HG03039 (cell line): ENCODE data around the gene FNBP1.
A peak's percentile ranks its signal among the peaks of the same experiment; 100 is the strongest.
"Not testable (repeated sequence)": the region's sequence is repeated elsewhere in the genome, so short reads cannot be mapped to it uniquely, and the experiment has no call there.

Experiments
- ATAC-seq: cut with Tn5 transposase; IDR thresholded peaks from one replicate; pipeline ENCODE4 v1.9.1; 2021; ENCODE audit warnings: mild to moderate bottlenecking, moderate library complexity; ENCODE audit not compliant: unreplicated experiment

FNBP1 gene

DNA sequence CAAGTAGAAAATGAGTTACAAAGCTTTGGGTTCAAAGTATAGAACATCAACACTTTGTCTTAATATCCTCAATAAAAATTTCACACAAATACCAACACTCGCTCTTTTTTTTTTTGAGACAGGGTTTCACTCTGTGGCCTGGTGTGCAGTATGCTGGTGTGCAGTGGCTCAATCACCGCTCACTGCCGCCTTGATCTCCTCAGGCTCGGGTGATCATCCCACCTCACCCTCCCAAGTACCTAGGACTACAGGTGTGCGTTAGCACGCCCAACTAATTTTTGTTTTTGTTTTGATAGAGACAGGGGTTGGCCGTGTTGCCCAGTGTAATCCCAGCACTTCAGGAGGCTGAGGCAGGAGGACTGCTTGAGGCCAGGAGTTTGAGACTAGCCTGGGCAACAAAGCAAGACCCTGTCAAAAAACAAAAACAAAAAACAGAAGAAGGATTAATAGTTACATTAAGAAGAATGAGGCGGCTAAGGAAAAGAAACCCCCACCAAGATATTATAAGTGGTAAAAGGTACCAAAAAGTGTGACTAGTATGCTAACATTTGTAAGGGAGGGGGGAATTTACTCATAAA lies 20.3 kb downstream of the FNBP1 start:
- no peak for ATAC-seq

DNA sequence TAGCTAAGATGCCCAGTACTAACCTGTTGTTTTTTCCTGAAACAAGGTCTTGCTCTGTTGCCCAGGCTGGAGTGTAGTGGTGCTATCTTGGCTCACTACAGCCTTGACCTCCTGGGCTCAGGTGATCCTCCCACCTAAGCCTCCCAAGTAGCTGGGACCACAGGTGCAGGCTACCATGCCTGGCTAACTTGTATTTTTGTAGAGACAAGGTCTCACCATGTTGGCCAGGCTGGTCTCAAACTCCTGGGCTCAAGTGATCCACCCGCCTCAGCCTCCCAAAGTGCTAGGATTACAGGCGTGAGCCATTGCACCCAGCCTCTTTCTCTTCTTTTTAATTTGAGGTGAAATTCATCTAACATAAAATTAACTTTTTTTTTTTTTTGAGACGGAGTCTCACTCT lies 21.1 kb downstream of the FNBP1 start:
- ATAC-seq, result not testable (repeated sequence)

DNA sequence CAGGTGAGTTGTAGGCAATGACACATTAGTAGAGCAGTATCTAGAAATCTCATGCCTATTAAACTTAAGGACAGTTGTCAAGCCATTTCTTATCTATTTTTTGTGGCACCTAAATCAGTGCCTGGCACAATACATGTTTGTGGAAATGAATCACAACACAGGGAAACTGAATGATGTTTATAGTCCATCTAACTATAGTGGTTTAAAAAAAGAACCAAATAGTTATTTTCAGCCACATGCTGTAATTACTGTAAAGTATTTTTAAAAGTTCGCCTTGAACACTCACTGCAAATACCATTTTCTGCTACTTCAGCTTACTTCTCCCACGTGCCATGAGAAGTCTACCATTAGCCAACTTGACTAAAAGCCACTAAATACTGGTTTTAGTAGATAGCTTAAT lies 21.9 kb downstream of the FNBP1 start:
- ATAC-seq, result no peak

DNA sequence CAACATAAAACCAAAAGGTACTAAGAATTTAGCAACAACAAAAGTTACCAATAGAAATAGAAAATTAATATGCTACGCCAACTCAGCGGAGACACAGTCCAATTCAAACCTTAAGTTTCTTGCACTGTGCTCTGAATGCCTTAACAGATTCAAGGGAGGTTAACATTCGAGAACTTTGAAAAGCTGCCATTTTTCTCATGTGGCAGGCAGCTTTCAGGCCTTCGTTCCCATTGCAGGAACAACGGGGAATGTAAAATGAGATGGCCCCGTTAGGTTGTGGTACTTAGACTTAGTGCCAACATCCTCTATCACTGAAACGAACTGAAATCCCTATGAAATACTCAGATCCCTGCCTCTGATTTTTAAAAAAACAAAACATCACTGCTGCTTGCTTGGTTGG lies 22.4 kb downstream of the FNBP1 start:
- ATAC-seq, result no peak

DNA sequence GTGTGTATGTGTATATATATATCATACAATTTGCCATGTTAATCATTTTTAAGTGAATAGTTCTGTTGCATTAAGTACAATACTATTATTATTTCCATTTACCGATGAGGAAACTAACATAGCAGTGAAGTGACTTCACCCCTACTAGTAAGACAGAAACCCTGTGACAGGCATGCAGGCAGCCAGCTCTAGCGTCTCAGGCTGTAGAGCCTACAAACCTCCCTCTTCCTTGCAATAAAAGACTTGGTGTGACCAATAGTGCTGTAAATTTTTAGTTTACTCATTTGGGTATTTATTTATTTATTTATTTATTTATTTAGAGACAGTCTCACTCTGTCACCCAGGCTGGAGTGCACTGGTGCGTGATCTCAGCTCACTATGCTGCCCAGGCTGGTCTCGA lies 24.7 kb downstream of the FNBP1 start:
- no peak for ATAC-seq

DNA sequence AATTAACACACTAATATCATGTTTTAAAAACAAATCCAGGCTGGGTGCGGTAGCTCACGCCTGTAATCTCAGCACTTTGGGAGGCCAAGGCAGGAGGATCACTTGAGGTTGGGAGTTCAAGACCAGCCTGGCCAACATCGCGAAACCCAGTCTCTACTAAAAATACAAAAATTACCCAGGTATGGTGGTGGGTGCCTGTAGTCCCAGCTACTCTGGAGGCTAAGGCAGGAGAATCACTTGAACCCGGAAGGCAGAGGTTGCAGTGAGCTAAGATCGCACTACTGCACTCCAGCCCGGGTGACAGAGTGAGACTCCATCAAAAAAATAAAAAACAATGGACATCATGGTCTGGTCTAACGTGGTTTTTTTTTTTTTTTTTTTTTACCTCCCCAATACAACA lies 25.5 kb downstream of the FNBP1 start:
- not testable (repeated sequence) for ATAC-seq

DNA sequence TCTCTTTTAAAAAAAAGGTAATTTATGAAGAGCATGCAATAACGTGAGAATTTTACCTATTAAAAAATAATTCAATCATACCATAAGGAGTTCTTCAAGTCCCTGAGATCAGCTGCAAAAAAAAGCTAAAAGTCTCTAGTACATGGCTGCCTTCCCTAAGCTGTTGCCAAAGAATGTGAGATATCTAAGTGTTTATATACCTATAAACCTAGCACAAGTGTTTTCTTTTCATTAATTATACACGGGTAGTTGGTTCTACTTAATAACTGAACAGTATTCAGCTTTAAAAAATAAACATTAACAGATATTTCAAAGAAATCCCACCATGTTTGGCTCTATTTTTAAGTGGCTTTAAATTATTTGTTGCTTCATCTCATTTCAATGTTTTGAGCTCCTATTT lies 25.9 kb downstream of the FNBP1 start:
- ATAC-seq, result no peak

DNA sequence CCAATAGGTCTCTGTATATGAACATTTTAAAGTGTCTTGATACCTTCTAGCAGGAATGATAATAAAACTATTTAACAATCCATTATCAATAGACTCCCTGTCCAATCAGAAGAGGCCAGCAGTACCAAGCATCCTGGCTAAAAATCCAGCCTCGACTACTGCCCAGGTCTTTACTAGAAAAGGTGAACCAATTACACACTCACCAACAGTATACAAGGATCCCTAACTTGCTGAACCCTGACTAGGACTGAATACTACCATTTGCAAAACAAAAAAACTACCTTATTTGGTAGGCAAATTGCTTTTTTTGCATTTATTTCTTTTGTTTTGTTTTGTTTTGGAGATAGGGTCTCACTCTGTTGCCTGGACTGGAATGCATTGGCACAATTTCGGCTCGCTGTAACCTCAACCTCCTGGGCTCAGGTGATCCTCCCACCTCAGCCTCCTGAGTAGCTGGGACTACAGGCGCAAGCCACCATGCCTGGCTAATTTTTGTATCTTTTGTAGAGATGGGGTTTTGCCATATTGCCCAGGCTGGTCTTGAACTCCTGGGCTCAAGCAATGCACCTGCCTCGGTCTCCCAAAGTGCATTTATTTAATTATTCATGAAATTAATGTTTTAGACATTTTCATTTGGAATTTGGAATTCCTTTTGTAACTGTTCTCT lies 27.5 kb downstream of the FNBP1 start:
- ATAC-seq, result no peak

DNA sequence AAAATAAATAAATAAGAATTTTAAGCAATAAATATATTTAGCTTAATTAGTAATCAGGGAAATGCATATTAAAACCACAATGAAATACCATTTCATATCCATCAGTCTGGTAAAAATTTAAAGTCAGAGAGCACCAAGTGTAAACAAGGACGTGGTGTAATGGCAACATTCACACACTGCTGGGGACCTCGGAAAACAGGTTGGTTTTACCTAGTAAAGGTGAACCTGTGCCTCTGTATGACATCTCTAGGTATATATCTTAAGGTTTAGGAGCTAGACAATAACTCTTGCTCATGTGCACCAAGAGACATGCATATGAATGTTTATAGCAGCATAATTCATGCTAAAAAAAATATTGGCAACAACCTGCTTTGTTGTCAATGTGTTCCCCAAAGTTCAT lies 29.7 kb downstream of the FNBP1 start:
- no peak for ATAC-seq

DNA sequence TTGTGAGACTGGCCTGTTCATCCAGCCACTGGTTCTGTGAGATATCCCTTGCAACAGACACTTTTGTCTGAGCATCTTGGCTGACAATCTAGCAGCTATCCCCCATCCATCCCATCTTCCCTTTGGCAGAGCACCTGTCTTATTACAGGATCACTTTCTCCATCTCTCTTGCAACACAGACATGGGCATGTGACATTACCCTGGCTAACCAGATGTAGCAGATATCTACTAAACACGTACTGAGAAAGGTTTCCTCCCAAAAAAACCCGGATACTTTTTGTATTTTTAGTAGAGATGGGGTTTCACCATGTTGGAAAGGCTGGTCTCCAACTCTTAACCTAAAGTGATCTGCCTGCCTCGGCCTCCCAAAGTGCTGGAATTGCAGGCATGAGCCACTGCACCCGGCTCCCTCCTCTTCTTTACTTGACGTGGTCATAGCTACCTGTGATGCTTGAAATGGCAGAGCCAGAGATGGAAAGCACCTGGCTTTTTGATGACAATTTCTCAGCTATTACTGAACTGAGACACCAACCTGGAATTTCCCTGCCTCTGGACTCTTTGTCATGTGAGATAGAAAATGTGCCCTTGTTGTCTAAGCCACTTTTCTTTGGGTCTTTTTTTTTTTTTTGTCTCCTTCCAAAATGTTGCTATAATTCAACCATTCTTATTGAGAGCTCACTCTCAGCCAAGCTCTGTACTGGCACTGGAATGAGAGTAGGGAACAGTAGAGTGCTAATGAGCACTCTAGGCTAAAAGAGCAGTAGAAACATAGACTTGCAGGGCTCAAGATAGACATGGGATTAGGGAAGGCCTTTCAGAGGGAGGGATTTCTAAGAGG lies 32.6 kb downstream of the FNBP1 start:
- peak; percentile 44 for ATAC-seq

DNA sequence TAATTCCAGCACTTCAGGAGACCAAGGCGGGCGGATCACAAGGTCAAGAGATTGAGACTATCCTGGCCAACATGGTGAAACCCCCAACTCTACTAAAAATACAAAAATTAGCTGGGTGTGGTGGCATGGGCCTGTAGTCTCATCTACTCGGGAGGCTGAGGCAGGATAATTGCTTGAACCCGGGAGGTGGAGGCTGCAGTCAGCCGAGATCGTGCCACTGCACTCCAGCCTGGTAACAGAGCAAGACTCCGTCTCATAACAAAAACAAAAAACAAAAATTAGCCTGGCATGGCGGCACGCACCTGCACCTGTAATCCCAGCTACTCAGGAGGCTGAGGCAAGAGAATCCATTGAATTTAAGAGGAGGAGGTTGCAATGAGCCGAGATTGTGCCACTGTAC lies 33.4 kb downstream of the FNBP1 start:
- not testable (repeated sequence) for ATAC-seq

DNA sequence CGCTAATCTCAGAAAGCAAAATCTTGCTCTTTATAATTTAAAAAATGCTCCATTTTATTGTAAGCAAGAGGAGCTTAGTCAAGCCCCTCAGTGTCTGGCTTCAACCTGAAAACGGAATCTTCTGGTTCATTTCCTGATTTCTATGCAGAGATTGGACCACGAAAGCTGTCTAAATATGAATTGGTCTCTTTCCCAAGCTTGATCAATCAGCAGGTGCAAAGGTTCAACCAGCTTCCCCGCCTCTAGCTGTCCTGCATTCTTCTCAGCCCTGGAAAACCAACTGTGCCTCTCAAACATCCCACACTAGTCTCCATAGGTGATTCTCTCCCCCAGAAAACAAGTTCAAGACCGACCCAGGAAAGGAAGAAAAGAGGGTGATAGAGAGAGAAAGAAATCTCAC lies 34.5 kb downstream of the FNBP1 start:
- no peak for ATAC-seq

DNA sequence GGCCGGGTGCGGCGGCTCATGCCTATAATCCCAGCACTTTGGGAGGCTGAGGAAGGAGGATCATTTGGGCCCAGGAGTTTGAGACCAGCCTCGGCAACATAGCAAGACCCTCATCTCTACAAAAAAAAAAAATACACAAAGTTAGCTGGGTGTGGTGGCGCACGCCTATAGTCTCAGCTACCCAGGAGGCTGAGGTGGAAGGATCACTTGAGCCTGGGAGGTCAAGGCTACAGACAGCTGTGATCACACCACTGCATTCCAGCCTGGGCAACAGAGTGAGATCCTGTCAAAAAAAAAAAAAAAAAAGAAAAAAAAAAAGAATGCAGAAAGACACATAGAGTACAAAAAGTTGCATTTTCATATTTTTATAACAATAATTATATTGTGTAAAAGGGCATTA lies 36.0 kb downstream of the FNBP1 start:
- ATAC-seq, result not testable (repeated sequence)

DNA sequence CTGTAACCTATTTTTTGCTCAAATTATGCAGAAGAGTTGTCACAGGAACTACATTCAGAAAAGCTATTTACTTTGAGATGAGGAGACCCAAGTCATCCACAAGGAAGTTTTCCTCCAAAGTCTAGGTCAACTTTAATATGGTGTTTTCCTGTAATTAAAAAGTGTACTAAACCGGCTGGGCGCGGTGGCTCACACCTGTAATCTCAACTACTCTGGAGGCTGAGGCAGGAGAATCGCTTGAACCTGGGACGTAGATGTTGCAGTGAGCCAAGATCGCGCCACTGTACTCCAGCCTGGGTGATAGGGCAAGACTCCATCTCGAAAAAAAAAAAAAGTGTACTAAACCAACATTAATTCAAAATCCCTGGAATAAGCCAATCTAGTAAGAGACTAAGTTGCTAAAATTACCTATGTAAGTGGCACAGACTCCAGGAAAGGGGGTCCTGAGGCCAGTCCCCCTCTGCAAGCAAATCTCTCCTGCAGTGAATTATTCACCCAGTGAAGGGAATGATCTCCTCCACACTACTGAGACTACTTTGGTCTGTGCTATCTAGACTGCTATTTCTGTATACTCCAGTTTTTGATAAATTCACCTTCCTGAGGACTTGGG lies 38.9 kb downstream of the FNBP1 start:
- no peak for ATAC-seq

DNA sequence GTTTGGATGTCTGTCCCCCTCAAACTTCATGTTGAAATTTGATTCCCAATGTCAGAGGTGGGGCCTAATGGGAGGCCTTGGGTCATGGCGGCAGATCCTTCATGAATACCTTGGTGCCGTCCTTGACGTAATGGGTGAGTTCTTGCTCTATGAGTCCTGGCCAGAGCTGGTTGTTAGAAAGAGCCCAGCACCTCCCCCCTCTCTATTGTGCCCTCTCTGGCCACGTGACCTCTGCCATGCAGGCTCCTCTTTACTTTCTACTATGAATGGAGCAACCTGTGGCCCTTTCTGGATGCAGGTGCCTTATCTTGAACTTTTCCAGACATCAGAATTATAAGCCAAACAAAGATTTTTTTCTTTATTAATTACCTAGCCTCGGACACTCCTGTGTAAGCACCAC lies 40.7 kb downstream of the FNBP1 start:
- no peak for ATAC-seq

DNA sequence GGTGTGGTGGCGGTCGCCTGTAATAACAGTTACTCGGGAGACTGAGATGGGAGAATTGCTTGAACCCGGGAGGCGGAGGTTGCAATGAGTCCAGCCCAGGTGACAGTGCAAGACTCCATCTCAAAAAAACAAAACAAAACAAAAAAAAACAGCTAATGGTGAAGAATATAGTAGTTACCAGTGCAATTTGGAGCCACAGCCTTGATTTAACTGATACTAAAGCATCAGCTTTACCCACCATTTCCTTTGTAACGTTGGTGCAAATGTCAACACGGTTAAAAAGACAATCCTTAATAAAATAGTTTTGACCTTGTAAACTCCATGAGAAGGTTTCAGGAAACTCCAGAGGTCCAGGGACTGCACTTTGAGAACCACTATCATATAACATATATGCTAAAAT lies 41.8 kb downstream of the FNBP1 start:
- ATAC-seq, result no peak

DNA sequence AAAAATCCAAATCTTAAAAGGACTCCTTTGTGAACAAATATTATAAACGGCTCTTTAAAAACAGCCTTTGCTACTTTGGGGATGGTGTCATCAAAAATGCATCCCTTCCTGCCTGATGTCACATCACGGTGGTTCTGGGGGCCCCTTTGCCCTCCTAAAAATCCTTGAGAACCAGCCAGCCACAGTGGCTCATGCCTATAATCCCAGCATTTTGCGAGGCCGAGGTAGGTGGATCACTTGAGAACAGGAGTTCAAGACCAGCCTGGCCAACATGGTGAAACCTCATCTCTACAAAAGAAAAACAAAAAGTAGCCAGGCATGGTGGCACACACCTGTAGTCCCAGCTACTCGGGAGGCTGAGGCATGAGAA lies 43.9 kb downstream of the FNBP1 start:
- ATAC-seq, result no peak

DNA sequence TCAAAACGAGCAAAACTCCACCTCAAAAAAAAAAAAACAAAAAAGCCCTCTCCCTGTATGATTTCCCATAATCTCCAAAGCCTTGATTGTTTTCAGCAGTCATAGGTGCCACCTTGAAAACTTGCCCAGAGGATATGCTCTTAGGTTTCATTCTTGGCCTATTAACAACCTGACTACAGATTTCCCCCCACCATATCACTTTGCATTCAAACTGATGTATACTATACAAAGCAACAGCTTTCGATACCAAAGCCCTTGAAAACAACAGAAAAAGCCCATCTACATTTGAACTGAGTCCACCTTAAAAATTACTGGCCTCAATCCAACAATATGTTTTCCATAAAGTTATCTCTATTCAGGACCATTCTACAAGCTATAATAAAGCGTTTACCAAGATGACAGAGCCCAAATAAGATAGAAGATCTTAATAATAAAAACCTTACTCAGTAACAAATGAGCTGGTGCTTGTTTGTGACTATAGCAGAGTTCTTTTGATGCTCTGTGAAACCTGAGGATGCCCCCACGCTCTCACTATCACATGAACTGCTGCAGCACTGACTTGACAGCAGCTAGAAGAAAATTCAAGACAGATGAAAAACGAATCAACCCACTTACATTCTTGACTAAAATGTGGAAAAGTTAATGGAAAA lies 44.4 kb downstream of the FNBP1 start:
- no peak for ATAC-seq

DNA sequence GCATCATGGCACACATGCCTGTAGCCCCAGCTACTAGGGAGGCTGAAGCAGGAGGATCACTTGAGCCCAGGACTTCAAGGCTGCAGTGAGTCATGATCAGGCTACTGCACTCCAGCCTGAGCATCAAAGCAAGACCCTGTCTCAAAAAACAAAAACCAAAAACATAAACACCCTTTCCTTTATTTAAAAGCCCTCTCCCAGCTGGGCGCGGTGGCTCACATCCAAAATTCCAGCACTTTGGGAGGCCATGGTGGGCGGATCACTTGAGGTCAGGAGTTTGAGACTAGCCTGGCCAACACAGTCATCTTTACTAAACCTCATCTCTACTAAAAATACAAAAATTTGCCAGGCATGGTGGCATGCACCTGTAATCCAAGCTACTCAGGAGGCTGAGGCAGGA lies 45.3 kb downstream of the FNBP1 start:
- ATAC-seq, result not testable (repeated sequence)

DNA sequence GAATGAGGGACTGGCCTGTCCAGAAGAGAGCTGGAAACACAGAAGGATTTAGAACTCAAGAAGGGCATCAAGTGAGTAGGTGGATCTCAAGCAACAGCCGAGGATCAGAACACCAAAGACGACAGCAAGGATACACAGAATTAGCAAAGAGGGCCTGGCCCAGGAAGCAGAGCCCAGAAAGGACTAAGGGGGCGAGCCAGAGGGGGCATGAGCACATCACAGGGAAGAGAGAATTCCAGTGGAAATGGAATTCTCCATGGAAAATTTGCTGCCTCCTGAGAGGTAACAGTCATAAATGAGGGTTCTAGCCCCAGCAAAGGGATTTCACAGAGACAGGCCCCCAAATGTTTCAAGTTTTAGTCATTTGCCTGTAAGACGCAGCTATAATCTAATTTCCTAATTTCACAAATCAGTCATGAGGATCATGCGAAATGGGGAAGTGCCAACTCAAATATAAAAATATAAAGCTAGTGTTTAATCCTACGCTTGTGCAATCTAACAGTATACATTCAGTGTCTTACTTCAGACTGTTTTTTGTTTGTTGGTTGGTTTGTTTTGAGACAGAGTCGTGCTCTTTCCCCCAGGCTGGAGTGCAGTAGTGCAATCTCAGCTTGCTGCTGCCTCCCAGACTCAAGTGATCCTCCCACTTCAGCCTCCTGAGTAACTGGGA lies 46.7 kb downstream of the FNBP1 start:
- ATAC-seq, result no peak
